ENCODE results near the gene RASSF5.
"Not testable (repeated sequence)": the region's sequence is repeated elsewhere in the genome, so short reads cannot be mapped to it uniquely, and the experiment has no call there.

The RASSF5 gene

DNA sequence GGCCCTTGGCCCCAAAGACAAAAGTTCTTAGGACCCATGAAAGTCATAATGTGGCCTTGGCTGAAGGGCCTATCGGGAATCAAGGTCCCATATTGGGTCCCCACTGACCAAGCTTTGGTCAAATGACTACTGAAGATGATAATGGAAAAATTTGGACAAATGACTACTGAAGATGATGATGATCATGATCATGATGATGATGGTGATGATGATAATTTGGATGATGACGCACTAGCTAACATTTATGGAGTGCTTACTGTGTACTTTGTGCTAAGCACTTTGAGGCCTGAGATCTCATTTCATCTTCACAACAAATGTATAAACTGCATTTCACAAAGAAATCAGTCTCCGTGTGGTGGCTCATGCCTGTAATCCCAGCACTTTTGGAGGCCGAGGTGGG, 65.5 kb downstream of the RASSF5 start:
- no peak for DNase-seq (ENCODE audit: low spot score)

DNA sequence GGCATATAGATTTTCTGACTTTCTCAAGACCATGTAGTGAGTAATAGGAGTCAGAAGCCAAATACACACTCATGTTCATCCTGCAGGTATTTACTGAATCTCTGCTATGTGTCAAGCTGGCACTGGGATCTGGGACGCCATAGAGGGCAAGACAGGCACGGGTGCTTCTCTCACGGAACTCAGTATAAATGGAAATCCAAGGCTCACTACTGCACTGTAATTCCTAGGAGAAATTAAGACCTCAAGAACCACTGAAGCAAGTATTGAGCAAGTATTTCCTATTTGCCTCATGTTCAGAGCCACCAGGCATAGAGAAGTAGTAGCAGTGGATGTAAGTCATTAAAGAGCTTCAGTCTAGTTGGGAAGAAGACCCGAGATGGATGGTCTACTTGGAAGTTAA, 66.0 kb downstream of the RASSF5 start:
- DNase-seq (ENCODE audit: low spot score), result no peak

DNA sequence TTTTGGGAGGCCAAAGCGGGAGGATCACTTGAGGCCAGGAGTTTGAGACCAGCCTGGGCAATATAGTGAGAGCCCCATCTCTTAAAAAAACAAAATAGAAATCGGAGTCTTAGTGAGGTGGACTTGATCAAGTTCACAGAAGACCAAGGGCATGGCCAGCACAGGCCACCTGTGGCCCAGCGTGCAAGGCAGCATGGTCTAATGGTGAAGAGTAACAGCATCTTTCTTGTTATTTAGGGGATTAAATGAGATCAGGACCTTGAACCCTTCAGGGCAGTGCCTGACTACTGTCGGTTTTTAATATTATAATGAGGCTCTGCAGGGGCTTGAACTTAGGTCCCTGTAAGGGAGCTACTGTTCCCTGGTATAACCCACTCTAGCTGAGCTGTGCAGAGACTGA, 66.4 kb downstream of the RASSF5 start:
- DNase-seq (ENCODE audit: low spot score), result no peak

DNA sequence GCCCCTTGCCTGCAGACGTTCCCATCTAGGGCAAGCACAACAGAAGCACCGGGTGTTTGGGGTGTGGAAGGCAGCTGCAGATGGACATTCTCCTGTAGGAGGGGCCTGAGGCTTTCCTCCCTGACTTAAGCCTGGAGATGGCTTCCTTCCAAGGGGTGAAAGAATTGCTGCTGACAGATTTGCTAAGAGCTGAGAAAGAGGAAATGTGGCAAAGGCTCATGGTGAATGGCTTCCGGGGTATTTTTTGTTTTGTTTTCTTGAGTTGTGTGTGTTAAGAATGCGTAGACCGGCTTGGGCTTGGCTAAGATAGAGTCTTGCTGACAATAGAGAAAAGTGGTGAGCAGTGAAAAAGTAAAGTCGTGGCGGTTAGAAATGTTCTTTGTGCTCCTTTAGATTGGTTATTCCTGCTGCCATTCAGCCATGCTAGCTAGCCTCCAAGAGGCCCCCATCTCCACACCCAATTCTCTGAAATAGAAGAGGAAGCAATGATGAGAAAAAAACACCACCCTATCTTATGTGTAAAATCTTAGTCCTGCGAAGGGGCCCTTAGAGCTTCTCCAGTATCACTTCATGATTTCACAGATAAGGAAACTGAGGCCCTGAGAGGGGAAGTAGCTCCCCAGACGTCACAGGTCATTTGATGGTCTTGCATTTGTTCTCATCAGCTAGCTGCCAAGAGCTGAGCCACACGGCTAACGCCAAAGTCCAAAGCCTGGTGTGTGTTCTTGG, 68.0 kb downstream of the RASSF5 start:
- no peak for DNase-seq (ENCODE audit: low spot score)

DNA sequence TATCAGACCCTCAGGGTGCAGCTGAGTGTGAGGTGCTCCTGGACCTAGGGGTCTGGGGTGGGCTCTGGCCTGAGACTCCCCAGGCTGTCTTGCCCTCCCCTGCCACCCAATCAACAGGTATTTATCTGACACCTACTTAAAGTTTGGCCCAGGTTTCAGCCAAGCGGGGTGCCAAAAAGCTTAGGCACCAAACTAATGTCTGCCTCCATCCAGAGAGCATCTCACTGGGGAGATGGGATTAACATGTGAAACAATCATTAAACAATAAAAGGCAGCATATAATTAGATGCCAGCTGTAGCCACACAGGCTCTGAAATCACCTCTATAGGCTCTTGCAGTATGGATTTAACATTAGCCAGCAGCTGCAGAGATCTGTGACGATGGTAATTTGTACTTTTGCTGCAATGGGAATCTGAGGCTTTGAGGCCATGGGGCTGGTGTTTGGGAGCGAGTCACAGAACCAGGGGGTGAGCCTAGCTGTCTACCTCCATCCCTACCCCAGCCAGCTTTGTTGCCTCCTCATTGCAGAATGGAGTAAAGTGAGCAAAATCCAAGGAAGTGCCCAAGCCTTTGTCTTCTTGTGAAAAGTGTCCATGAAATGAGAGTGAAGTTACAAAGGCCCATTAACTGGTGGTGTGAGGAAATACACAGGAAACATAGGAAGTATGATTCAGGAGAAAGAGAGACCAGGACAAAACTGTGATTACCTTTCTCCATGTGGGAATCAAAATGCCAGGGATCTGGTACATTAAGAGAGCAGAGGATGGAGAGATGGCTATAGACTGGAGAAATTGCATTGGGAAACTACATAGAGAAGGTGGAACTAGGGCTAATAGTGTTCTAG, 68.8 kb downstream of the RASSF5 start:
- no peak for DNase-seq (ENCODE audit: low spot score)

DNA sequence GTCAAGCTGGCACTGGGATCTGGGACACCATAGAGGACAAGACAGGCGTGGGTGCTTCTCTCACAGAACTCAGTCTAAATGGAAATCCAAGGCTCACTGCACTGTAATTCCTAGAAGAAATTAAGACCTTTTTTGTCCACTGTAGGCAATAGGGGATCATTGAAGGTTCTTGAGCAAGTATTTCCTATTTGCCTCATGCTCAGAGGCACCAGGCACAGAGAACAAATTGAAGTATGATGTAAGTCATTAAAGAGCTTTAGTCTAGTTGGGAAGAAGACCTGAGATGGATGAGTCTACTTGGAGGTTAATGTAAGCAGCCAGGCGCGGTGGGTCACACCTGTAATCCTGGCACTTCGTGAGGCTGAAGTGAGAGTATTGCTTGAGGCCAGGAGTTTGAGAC, 70.3 kb downstream of the RASSF5 start:
- no peak for DNase-seq (ENCODE audit: low spot score)

DNA sequence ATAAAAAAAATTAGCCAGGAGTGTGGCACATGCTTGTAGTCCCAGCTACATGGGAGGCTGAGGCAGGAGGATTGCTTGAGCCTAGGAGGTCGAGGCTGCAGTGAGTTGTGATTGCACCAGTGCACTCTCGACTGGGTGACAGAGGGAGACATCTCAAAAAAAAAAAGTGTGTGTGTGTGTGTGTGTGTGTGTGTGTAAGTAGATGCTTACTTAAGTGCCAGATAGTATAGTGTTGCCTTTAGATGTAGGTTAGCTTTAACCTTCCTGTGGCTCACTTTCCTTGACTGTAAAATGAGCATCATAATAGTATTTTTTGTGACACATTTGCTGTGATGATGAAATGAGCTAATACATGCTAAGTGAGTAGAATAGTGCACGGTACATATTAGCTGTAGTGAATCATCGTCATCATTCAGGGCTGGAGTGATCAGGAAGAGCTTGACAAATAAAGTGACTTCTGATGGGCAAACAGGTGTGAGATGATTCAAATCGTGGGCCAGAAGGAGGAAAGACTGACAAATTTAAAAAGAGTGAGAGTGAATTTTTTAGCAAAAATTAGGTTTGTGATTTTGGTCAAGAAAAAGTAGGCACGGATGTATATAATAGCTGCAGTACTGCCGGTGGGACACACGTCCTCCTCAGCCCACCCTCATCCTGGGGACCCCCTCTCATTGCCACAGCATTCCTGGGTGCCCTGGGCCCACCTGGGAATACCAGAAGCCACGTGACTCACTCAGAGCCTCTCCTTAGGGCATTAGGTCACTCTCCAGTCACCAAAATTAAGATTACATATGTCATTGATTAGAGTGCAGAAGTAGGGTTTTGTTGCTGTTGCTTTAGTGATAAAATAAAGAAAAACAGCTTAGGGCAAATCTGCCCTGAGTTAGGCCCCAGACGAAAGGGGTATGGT, 71.0 kb downstream of the RASSF5 start:
- DNase-seq (ENCODE audit: low spot score), result no peak

DNA sequence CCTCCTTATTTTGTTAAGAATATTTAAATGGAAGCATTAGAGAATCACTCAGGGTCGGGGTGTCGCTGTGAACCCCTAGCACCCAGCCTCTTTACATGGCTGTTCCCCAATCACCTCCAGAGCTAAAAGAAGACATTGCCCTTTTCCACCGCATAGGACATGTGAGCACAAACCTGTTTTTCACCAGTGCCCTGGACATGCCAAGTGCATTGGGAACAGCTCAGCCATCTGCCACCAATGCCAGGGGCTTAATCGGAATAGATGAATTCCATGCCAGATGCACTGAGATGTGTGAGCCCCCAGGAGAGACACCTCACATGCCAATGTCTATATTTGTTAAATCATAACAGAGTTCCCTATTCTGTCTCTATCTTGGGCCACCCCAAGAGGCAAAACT, 71.6 kb downstream of the RASSF5 start:
- no peak for DNase-seq (ENCODE audit: low spot score)

DNA sequence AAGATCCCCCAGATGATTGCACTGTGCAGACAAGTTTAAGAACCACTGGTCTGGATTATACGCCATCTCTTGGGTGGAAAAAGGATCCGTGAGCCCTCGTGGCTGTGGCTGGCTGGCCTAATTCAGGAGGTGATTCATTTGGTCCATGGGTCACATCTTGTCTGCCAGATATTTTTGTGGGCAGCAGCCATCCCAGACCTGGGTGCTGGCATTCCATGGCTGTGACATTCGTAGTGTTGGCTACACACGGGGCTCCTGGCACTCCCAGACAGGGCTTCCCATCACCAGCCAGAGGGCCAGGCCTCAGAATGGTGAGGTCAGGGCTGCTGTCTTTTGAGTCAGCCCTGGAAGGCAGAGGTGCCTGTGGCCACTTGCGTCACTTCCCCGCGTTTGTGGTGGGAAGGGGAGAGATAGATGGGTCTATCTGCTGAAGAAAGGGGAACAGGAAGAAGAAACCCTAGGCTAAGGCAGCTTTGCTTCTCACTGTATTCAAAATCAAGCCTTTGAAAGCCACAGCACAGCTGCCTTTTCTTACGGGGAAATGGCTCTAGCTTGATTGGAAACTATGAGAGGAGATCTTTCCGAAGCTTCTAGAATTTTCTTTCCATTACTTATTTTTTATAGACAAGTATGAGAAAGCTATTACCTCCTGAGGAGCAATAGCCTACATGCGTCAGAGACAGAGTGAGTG, 72.6 kb downstream of the RASSF5 start:
- DNase-seq (ENCODE audit: low spot score), result no peak

DNA sequence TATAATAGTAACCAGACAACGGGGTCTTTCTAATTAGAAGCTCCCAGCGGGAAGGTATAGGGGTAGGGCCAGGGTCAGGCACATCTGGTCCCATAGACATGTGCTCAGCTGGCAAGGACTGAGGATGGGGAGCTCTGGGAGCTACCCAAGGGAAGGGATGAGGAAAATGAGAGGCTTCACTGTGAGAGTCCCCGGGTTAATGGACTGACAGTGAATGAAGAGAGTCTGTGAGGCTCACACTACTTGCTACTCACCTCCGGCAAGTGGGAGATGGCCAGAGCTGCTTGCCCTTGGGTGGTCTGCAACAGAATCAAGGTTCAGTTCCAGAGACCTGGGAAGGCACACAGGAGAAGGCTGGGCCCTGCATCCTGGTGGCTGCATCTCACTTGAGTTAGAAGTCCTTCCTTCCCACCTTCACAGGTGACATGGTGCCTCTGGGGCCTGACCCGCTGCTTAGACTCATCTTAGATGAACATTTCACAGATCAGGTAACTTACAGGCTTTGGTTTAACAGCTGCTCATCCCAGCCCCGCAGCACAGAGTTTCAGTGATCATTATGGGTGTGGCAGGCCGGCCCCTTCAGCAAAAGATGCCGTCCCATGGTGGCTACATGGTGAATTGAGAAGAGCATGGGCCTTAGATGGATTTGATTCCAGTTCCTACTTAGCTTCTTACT, 73.2 kb downstream of the RASSF5 start:
- DNase-seq (ENCODE audit: low spot score), result no peak

DNA sequence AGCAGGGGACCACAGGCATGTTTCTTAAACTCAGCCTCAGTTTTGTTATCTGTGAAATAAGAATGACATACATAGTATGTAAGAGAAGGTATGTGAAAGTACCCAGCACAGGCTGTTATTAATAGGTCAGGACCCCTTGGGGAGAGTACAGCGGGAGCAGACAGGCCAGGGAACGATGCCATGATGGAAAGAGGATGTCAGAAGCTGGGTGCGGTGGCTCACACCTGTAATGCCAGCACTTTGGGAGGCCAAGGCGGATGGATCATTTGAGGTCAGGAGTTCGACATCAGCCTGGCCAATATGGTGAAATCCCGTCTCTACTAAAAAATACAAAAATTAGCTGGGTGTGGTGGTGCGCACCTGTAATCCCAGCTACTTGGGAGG, 73.8 kb downstream of the RASSF5 start:
- DNase-seq (ENCODE audit: low spot score), result not testable (repeated sequence)

DNA sequence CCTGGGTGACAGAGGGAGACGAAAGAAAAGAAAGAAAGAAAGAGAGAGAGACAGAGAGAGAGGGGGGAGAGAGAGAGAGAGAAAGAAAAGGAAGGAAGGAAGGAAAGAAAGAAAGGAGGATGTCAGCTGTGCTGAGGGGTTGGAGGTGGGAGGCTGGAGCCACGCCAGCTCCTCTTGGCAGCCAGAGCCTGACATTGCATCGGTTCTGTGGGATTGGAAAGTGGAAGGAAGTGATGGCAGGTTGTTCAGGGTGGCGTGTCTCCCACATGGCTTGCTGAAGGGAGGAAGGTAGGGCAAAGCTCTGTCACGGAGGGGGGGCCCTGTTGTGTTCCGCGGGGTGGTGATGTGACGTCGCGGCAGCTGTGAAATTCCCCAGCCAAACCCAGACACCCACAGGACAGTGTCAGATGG, 74.2 kb downstream of the RASSF5 start:
- DNase-seq (ENCODE audit: low spot score), result no peak

DNA sequence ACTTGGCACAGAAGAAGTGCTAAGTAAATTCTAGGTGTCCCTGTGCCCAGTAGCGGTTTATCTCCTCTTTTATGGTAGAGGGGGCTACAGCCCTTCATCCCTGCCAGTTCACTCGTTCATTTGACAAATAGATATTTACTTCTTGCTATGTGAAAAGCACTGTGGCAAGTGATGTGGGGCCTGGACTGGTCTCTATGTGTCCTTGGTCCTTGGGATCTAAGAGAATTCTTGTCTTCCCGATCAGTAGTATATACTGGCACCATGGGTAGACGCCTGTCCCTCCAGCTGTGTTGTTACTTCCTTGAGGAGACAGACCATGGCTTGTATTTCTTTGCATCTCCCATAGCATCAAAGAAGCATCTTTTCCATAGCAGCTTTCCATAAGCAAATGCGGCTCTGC, 75.2 kb downstream of the RASSF5 start:
- DNase-seq (ENCODE audit: low spot score), result no peak

DNA sequence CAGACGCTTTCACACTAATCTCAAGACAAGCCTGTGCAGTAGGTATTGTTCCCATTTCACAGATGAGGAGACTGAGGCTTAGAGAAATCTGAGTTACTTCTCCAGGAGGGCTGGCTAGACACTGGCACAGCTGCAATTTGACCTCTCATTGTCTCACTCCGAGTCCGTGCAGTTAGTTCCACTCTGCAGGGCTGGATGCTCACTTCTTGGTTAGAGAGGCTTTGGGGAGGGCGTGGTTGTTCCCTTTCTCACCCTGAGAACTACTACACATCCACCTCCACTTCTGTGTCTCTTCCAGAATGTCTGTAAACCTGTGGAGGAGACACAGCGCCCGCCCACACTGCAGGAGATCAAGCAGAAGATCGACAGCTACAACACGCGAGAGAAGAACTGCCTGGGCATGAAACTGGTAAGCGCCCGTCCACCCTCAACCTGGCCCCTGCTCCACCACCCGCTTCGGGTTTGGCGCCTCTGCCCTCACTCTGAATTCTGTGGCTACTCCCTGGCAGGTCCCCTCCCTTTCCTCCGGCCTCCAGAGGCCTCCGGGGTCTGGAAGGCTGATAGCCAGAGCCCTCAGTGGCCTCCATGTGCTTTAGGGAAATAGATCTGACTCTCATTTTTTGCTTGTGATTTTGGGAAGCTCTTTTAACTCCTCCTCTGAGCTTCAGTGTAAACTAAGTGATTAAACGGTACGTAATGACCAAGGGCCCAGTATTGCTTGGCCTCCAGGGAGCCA, 75.8 kb downstream of the RASSF5 start:
- DNase-seq (ENCODE audit: low spot score), result no peak

DNA sequence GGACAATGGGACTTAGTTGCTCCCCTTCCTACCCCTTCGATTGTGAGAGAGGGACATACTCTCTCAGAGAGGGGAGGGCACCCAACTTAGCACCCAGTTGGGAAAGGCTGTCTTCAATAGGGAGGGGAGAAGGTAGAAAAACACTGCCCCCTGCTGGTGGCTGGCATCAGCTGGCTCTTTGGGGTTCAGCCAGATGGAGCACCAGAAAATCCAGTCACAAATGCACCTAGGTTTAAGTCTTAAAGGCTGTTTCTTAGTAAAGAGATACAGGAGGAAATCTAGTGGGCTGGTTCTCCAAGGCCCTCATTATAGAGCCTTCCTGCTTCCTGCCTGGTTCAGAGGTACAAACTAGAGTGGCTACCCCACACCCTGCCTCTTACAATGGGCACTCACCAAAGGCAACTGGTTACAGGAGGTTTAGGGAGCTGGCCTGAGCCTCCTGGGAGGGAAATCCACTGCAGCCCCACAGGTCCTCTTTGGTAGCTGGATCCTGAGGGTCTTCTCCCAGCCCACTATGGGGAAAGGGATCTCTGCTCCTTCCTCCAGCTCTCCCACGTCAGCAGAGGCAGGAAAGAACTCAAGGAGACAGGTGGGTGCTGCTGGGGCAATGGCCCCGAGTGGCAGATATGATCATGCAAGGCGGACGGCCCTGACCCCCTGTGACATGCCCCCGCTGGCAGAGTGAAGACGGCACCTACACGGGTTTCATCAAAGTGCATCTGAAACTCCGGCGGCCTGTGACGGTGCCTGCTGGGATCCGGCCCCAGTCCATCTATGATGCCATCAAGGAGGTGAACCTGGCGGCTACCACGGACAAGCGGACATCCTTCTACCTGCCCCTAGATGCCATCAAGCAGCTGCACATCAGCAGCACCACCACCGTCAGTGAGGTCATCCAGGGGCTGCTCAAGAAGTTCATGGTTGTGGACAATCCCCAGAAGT, 76.6 kb downstream of the RASSF5 start:
- peak; percentile 78 for DNase-seq (ENCODE audit: low spot score)

DNA sequence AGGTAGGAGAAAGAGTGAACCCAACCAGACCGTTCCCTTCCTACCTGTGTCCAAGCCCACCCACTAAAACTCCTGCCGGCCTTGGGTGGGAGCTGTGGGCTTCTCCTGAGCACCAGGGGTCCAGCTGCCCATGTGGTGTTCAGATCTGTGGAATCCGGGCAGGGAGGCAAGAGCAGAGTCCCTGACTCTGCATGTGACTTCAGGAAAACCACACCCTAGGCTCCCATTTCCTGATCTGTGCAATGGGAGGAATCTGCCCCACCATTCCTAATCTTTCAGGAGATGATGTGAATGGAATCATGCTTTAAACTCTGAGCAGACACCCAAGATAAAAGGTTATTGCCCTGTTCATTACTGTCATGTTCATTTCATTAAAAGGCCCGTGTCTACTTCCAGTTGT, 77.4 kb downstream of the RASSF5 start:
- DNase-seq (ENCODE audit: low spot score), result no peak

DNA sequence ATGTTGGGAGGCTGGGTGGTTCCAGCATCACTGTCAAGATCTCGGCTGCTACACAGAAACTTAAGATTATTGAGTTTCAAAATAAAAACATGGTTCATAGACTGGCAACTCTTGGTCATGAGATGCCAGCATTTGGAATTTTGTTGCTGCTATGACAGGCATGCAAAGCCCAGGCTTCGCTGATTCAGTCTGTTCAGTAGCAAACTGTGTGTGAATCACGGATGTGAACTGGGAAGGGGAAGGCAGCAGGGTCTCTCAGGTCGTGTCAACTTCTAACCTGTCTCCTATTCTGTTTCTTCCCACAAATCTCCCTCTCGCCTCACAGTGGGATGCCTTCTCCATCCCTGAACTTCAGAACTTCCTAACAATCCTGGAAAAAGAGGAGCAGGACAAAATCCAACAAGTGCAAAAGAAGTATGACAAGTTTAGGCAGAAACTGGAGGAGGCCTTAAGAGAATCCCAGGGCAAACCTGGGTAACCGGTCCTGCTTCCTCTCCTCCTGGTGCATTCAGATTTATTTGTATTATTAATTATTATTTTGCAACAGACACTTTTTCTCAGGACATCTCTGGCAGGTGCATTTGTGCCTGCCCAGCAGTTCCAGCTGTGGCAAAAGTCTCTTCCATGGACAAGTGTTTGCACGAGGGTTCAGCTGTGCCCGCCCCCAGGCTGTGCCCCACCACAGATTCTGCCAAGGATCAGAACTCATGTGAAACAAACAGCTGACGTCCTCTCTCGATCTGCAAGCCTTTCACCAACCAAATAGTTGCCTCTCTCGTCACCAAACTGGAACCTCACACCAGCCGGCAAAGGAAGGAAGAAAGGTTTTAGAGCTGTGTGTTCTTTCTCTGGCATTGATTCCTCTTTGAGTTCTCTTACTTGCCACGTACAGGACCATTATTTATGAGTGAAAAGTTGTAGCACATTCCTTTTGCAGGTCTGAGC, 79.4 kb downstream of the RASSF5 start:
- no peak for DNase-seq (ENCODE audit: low spot score)

DNA sequence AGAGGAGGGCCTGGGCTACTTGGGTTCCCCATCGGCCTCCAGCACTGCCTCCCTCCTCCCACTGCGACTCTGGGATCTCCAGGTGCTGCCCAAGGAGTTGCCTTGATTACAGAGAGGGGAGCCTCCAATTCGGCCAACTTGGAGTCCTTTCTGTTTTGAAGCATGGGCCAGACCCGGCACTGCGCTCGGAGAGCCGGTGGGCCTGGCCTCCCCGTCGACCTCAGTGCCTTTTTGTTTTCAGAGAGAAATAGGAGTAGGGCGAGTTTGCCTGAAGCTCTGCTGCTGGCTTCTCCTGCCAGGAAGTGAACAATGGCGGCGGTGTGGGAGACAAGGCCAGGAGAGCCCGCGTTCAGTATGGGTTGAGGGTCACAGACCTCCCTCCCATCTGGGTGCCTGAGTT, 80.6 kb downstream of the RASSF5 start:
- no peak for DNase-seq (ENCODE audit: low spot score)
